Sigmoid colon (tissue), 7 donors: Measurements from ENCODE around the gene IQCF6. TPM values are rescaled to one million over a fixed set of nuclear protein-coding genes. Genes with fewer than 3 reads are reported as not detected.

Experiments
- DNase-seq: peaks from one replicate; pipeline ENCODE4 v3.0.0-alpha.2; 2019
- H3K27ac ChIP-seq, 4 donors: fragments of 200-600 bp; sonication (generic); one replicate each; pipeline ENCODE4 v1.5.1; 2016 to 2019; ENCODE audit warnings: mild to moderate bottlenecking in 1 of 4
- H3K27me3 ChIP-seq, 3 donors: fragments of 200-600 bp; sonication (generic); one replicate each; pipeline ENCODE4 v1.5.1; 2019; ENCODE audit warnings: mild to moderate bottlenecking in 1 of 3
- H3K36me3 ChIP-seq, 4 donors: fragments of 200-600 bp; sonication (generic); one replicate each; pipeline ENCODE4 v1.5.1; 2016 to 2019
- H3K4me1 ChIP-seq, 4 donors: fragments of 200-600 bp; sonication (generic); one replicate each; pipeline ENCODE4 v1.5.1; 2017 to 2019
- H3K4me3 ChIP-seq, 4 donors: fragments of 200-600 bp; sonication (generic); one replicate each; pipeline ENCODE4 v1.5.1; 2017 to 2019; ENCODE audit warnings: mild to moderate bottlenecking in 2 of 4, moderate library complexity in 1 of 4
- H3K9me3 ChIP-seq, 4 donors: fragments of 200-600 bp in 3 of 4; sonication (generic) in 3 of 4; one replicate each; pipeline versions ENCODE4 v1.5.1 to v1.6.1; 2013 to 2019
- CTCF ChIP-seq, 4 experiments: fragments of 450-650 bp in 3 of 4; fragments of 200-600 bp in 1 of 4; IDR thresholded peaks; one replicate each; pipeline ENCODE4 v1.5.1; 2016 to 2019; ENCODE audit warnings: antibody characterized with exemption in 4 of 4, mild to moderate bottlenecking in 3 of 4, moderate library complexity in 2 of 4
- EP300 ChIP-seq, 4 donors: sonication (generic); formaldehyde crosslinking; IDR thresholded peaks; one replicate each; pipeline ENCODE4 v1.6.1; 2017; ENCODE audit warnings: antibody characterized with exemption in 4 of 4
- POLR2A ChIP-seq, 2 donors: fragments of 450-650 bp; IDR thresholded peaks; one replicate each; pipeline ENCODE4 v1.6.1; 2016; ENCODE audit warnings: antibody characterized with exemption in 2 of 2, mild to moderate bottlenecking in 2 of 2, moderate library complexity in 2 of 2
- POLR2AphosphoS5 ChIP-seq, 4 donors: sonication (generic); formaldehyde crosslinking; IDR thresholded peaks; one replicate each; pipeline ENCODE4 v1.6.1; 2017; ENCODE audit warnings: antibody characterized with exemption in 4 of 4
- WGBS, 2 donors: extraction: QIAGEN DNeasy Blood & Tissue Kit; methylation state at CpG; one replicate each; pipeline ENCODE4 v1.1.7; 2013; 5-methylcytosine and 5-hydroxymethylcytosine counted together
- intact Hi-C: fragments of 100-400 bp; cut with DNase I; formaldehyde crosslinking; loops from one replicate; pipeline ENCODE4 v1.15.1; 2023
- polyA plus RNA-seq, 3 donors: library from polyadenylated mRNA; stranded (reverse); fragments of 200-250 nt; gene quantifications; one replicate each; pipeline ENCODE4 v1.2.3, GENCODE V29; 2013
- total RNA-seq, 4 donors: library from RNA; depleted of rRNA; stranded (reverse); fragments of >200 nt; gene quantifications; one replicate each; pipeline ENCODE4 v1.1.0, GENCODE V29; 2016
- donor health status: healthy with polysubstance abuse.
- donor health status: Bipolar disorder and iron deficiency.
- donor health status: healthy.

The IQCF6 gene
- total and polyA plus RNA-seq, 7 donors, result not detected

DNA sequence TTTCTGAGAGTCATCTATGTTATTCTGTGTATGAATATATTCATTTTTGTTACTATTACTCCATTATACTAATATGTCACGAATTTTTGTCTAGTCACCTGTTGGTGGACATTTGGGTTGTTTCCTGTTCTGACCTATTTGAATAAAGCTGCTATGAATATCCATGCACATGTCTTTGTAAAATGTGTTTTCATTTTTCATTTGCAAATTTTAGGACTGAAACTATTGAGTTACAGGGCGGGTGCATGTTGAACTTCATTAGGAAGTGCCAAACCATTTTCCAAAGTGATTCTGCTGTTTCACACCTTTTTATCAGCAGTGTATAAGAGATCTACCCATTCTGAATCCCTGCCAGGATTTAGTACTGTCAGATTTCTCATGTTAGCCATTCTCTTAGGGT is 37.7 kb upstream of the IQCF6 start:
- no peak overlapping the region for H3K27ac ChIP-seq
- no peak for DNase-seq
- WGBS, 2 donors, result 79 to 81% methylated on average over 2 of the region's 2 CpGs
- H3K4me3 ChIP-seq, result no peak overlapping the region
- no peak for TF ChIP-seq POLR2AphosphoS5 (IDR thresholded peaks at IDR 0.05)
- TF ChIP-seq EP300 (IDR thresholded peaks at IDR 0.05), result no peak
- no peak for TF ChIP-seq POLR2A (IDR thresholded peaks at IDR 0.05)
- TF ChIP-seq CTCF (IDR thresholded peaks at IDR 0.05), result no peak
- H3K27me3 ChIP-seq, result no peaks in the 10 kb centered on the region
- H3K9me3 ChIP-seq, result no peaks in the 10 kb centered on the region
- H3K36me3 ChIP-seq, result no peaks in the 10 kb centered on the region
- intact Hi-C loops, result no loop called here
- H3K4me1 ChIP-seq, result no peaks in the 10 kb centered on the region

DNA sequence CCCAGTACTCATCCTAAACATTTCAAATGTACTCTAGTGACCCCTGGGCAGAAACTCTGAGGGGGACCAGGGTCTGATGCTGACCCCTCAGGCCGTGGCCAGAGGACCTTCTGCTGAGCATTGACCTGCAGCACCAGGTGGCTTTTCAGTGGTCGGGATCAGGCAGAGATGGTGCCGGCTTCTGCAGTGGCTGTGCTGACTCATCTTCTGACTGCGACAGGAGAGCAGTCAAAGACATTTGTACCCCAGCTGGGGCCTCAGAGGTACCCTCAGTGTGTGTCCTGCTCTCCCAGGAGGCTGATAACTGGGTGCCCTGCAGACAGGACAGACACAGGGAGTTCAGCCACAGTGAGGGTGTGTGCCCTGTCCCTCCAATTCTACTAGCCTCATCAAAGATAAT is 36.6 kb upstream of the IQCF6 start:
- no peak for TF ChIP-seq CTCF (IDR thresholded peaks at IDR 0.05)
- no peak for TF ChIP-seq EP300 (IDR thresholded peaks at IDR 0.05)
- TF ChIP-seq POLR2AphosphoS5 (IDR thresholded peaks at IDR 0.05), result no peak
- WGBS, 2 donors, result 56 to 57% methylated on average over 4 of the region's 4 CpGs
- no peaks in the 10 kb centered on the region for H3K36me3 ChIP-seq
- intact Hi-C loops, result no loop called here
- H3K9me3 ChIP-seq, result no peaks in the 10 kb centered on the region
- no peak for DNase-seq
- no peak overlapping the region for H3K4me3 ChIP-seq
- no peak overlapping the region for H3K27ac ChIP-seq
- no peaks in the 10 kb centered on the region for H3K27me3 ChIP-seq
- H3K4me1 ChIP-seq, result no peaks in the 10 kb centered on the region

DNA sequence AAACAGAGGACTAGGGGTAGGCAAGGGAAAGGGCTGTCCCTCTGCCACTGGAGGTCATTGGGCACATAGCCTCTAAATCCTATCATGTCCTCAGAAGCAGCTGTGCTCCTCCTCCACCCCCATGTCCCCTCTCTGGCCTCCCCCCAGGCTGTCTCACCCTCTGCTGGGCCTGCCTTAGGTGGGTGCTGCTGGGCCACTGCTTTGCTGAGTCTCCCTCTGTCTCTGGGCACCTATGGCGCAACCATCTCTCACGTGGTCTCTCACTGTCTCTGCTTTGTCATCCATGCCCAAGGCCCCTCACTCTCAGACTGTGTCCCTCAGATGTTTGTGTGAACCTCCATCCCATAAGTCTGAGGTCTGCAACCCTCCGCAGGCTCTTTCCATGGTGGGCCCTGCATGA is 35.0 kb upstream of the IQCF6 start:
- DNase-seq, result no peak
- H3K9me3 ChIP-seq, result no peaks in the 10 kb centered on the region
- H3K27me3 ChIP-seq, result no peaks in the 10 kb centered on the region
- H3K4me1 ChIP-seq, result no peaks in the 10 kb centered on the region
- intact Hi-C loops, result no loop called here
- WGBS, 2 donors, result 91 to 94% methylated on average over 3 of the region's 3 CpGs
- H3K36me3 ChIP-seq, result no peaks in the 10 kb centered on the region
- H3K4me3 ChIP-seq, result no peak overlapping the region
- TF ChIP-seq POLR2AphosphoS5 (IDR thresholded peaks at IDR 0.05), result no peak
- no peak for TF ChIP-seq POLR2A (IDR thresholded peaks at IDR 0.05)
- no peak for TF ChIP-seq CTCF (IDR thresholded peaks at IDR 0.05)
- no peak for TF ChIP-seq EP300 (IDR thresholded peaks at IDR 0.05)
- no peak overlapping the region for H3K27ac ChIP-seq

GRCh38 chr3:51813539-51813938 is 34.5 kb upstream of the IQCF6 start:
- no peak for DNase-seq
- no peaks in the 10 kb centered on the region for H3K4me1 ChIP-seq
- intact Hi-C loops, result no loop called here
- H3K36me3 ChIP-seq, result no peaks in the 10 kb centered on the region
- WGBS, 2 donors, result 66 to 79% methylated on average over 6 of the region's 6 CpGs
- no peak overlapping the region for H3K27ac ChIP-seq
- no peaks in the 10 kb centered on the region for H3K9me3 ChIP-seq
- H3K4me3 ChIP-seq, result no peak overlapping the region
- no peaks in the 10 kb centered on the region for H3K27me3 ChIP-seq
- TF ChIP-seq CTCF (IDR thresholded peaks at IDR 0.05) (no peak), EP300 (IDR thresholded peaks at IDR 0.05) (no peak), POLR2AphosphoS5 (IDR thresholded peaks at IDR 0.05) (no peak), POLR2A (IDR thresholded peaks at IDR 0.05) (no peak)

DNA sequence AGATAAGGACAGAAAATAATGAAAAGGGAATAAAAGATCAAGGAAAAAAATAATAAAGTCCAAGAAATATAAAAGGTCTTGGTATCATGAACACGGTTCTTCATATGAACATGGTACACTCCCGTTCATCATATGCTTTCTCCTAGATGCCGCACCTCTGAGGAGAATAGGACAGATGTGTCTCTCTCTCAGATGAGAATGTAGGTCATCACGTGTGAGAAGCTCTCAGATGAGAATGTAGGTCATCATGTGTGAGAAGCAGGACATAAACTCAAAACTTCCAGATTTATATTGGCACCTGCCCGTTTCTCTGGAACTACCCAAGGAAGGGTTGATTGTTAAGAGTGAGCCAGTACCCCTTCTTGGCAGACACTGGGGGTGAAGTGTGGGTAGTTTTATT is 29.9 kb upstream of the IQCF6 start:
- Histone ChIP-seq H3K36me3 (no peaks in the 10 kb centered on the region), H3K27me3 (no peaks in the 10 kb centered on the region), H3K9me3 (no peaks in the 10 kb centered on the region), H3K4me1 (no peaks in the 10 kb centered on the region), H3K27ac (no peak overlapping the region), H3K4me3 (no peak overlapping the region)
- 81 to 85% methylated on average over 5 of the region's 5 CpGs for WGBS, 2 donors
- intact Hi-C loops, result no loop called here
- TF ChIP-seq POLR2A (IDR thresholded peaks at IDR 0.05), result no peak
- no peak for TF ChIP-seq CTCF (IDR thresholded peaks at IDR 0.05)
- TF ChIP-seq EP300 (IDR thresholded peaks at IDR 0.05), result no peak
- no peak for TF ChIP-seq POLR2AphosphoS5 (IDR thresholded peaks at IDR 0.05)
- no peak for DNase-seq
